HepG2 (cell line): Measurements from ENCODE around the gene CDK12. TPM values are rescaled to one million over a fixed set of nuclear protein-coding genes. Genes with fewer than 3 reads are reported as not detected.

Experiments used
- BRD4 ChIP-seq: sonication (generic); formaldehyde crosslinking; IDR thresholded peaks from 2 replicates; pipeline ENCODE4 v1.4.0; 2020; ENCODE audit warnings: missing genetic modification reagents
- CBX1 ChIP-seq: IDR thresholded peaks from one replicate; pipeline ENCODE4 v1.6.1; 2016; ENCODE audit warnings: antibody characterized with exemption, low read depth
- FOSL1 ChIP-seq: sonication (generic); formaldehyde crosslinking; IDR thresholded peaks from 2 replicates; pipeline ENCODE4 v1.9.0; 2021; ENCODE audit warnings: missing genetic modification reagents, borderline replicate concordance
- HMG20A ChIP-seq: IDR thresholded peaks from 2 replicates; pipeline ENCODE4 v1.6.1; 2016; ENCODE audit warnings: borderline replicate concordance
- MBD4 ChIP-seq: IDR thresholded peaks from 2 replicates; pipeline ENCODE4 v1.6.1; 2012; ENCODE audit warnings: low read length, inconsistent platforms, borderline replicate concordance
- NCOA1 ChIP-seq: sonication (generic); formaldehyde crosslinking; IDR thresholded peaks from 2 replicates; pipeline ENCODE4 v1.9.0; 2021; ENCODE audit warnings: missing genetic modification reagents
- NR2F6 ChIP-seq, 2 experiments: IDR thresholded peaks; 2 replicates each; pipeline ENCODE4 v1.6.1; 2016; ENCODE audit warnings: antibody characterized with exemption in 1 of 2, mild to moderate bottlenecking in 1 of 2
- RFX3 ChIP-seq: IDR thresholded peaks from 2 replicates; pipeline ENCODE4 v1.6.1; 2016; ENCODE audit warnings: missing biosample characterization, missing genetic modification reagents
- SETDB1 ChIP-seq: sonication (generic); formaldehyde crosslinking; IDR thresholded peaks from 2 replicates; pipeline ENCODE4 v1.5.1; 2020; ENCODE audit warnings: missing genetic modification reagents, mild to moderate bottlenecking, borderline replicate concordance
- SIN3A ChIP-seq: IDR thresholded peaks from 2 replicates; pipeline ENCODE4 v1.6.1; 2011; ENCODE audit warnings: low read depth, mild to moderate bottlenecking, control low read depth, low read length, borderline replicate concordance
- TAF1 ChIP-seq: sonication (generic); formaldehyde crosslinking; IDR thresholded peaks from 2 replicates; pipeline ENCODE4 v1.4.0; 2020; ENCODE audit warnings: missing genetic modification reagents
- ZBTB3 ChIP-seq: sonication (generic); formaldehyde crosslinking; IDR thresholded peaks from 2 replicates; pipeline ENCODE4 v1.4.0; 2020; ENCODE audit warnings: low read depth, mild to moderate bottlenecking, moderate library complexity, missing genetic modification reagents, borderline replicate concordance
- ZFAT ChIP-seq: sonication (generic); formaldehyde crosslinking; conservative IDR thresholded peaks from 2 replicates; pipeline ENCODE4 v1.8.1; 2023; ENCODE audit warnings: missing genetic modification reagents, inconsistent platforms
- ZNF274 ChIP-seq: sonication (generic); formaldehyde crosslinking; IDR thresholded peaks from 2 replicates; pipeline ENCODE4 v1.5.1; 2020; ENCODE audit warnings: mild to moderate bottlenecking, missing genetic modification reagents
- ZNF430 ChIP-seq: sonication (generic); formaldehyde crosslinking; IDR thresholded peaks from 2 replicates; pipeline ENCODE4 v1.9.0; 2021; ENCODE audit warnings: mild to moderate bottlenecking, missing genetic modification reagents
- ZNF572 ChIP-seq: sonication (generic); formaldehyde crosslinking; IDR thresholded peaks from 2 replicates; pipeline ENCODE4 v1.5.1; 2020; ENCODE audit warnings: mild to moderate bottlenecking, missing genetic modification reagents
- ZNF883 ChIP-seq: sonication (generic); formaldehyde crosslinking; IDR thresholded peaks from 2 replicates; pipeline ENCODE4 v1.5.1; 2020; ENCODE audit warnings: mild to moderate bottlenecking, missing genetic modification reagents; ENCODE audit errors: not compliant biosample characterization
- polyA plus RNA-seq, 8 experiments: library from polyadenylated mRNA; depleted of rRNA in 3 of 8; stranded (reverse) in 7 of 8; unstranded in 1 of 8; fragments of >200 nt; fragmentation: Illumina TruSeq in 4 of 8; extraction: Trizol in 4 of 8; gene quantifications; 2 replicates each; pipeline versions ENCODE4 v1.2.1 to v1.2.3, GENCODE V29; 2011 to 2016; ENCODE audit warnings: low read depth in 4 of 8, missing spikeins in 1 of 8, mixed read lengths in 1 of 8; ENCODE audit not compliant: insufficient read depth in 1 of 8
- total RNA-seq, 5 experiments: library from RNA; depleted of rRNA; stranded (reverse); fragments of >200 nt; fragmentation: Illumina TruSeq; extraction: Trizol; gene quantifications; 2 replicates each; pipeline ENCODE4 v1.2.3, GENCODE V29; 2016; ENCODE audit warnings: low read depth in 1 of 5
- TF ChIP-seq, protein P1 (sequence below): IDR thresholded peaks from 2 replicates; pipeline ENCODE4 v1.6.1; 2012; ENCODE audit warnings: low read length, improper control_type of control experiment
- TF ChIP-seq, protein P2 (sequence below): sonication (generic); formaldehyde crosslinking; IDR thresholded peaks from 2 replicates; pipeline ENCODE4 v1.5.1; 2020; ENCODE audit warnings: missing genetic modification reagents, mild to moderate bottlenecking, borderline replicate concordance
- TF ChIP-seq, protein P3 (sequence below): sonication (generic); formaldehyde crosslinking; IDR thresholded peaks from 2 replicates; pipeline ENCODE4 v1.5.0; 2020; ENCODE audit warnings: missing genetic modification reagents
- TF ChIP-seq, protein P4 (sequence below): sonication (generic); formaldehyde crosslinking; IDR thresholded peaks from 2 replicates; pipeline ENCODE4 v1.5.1; 2020; ENCODE audit warnings: mild to moderate bottlenecking, missing genetic modification reagents, moderate library complexity
- TF ChIP-seq, protein P5 (sequence below): sonication (generic); formaldehyde crosslinking; IDR thresholded peaks from 2 replicates; pipeline ENCODE4 v1.9.0; 2022; ENCODE audit warnings: missing genetic modification reagents, mild to moderate bottlenecking, borderline replicate concordance

The CDK12 gene
- total and polyA plus RNA-seq, 2 of the 13 experiments (the other 11 are each of a cell fraction or from before 2014, with no cell fraction given), result 24.0 to 88.6 TPM

DNA sequence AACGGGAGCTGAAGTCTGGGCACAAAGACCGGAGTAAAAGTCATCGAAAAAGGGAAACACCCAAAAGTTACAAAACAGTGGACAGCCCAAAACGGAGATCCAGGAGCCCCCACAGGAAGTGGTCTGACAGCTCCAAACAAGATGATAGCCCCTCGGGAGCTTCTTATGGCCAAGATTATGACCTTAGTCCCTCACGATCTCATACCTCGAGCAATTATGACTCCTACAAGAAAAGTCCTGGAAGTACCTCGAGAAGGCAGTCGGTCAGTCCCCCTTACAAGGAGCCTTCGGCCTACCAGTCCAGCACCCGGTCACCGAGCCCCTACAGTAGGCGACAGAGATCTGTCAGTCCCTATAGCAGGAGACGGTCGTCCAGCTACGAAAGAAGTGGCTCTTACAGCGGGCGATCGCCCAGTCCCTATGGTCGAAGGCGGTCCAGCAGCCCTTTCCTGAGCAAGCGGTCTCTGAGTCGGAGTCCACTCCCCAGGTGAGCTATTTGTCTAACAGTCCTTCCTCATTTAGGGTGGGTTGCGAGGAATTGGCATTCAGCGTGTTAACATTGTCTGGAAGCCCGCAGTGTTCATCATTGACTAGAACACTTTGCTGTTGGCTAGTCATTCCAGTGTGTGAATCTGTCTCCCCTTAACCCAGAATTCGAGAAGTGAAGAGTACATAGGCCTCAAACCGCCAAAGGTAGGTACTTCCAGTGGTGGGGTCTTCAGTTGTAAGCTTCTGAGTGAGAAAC lies 1.5 kb downstream of the CDK12 start (continued):
- TF ChIP-seq, protein P1, sequence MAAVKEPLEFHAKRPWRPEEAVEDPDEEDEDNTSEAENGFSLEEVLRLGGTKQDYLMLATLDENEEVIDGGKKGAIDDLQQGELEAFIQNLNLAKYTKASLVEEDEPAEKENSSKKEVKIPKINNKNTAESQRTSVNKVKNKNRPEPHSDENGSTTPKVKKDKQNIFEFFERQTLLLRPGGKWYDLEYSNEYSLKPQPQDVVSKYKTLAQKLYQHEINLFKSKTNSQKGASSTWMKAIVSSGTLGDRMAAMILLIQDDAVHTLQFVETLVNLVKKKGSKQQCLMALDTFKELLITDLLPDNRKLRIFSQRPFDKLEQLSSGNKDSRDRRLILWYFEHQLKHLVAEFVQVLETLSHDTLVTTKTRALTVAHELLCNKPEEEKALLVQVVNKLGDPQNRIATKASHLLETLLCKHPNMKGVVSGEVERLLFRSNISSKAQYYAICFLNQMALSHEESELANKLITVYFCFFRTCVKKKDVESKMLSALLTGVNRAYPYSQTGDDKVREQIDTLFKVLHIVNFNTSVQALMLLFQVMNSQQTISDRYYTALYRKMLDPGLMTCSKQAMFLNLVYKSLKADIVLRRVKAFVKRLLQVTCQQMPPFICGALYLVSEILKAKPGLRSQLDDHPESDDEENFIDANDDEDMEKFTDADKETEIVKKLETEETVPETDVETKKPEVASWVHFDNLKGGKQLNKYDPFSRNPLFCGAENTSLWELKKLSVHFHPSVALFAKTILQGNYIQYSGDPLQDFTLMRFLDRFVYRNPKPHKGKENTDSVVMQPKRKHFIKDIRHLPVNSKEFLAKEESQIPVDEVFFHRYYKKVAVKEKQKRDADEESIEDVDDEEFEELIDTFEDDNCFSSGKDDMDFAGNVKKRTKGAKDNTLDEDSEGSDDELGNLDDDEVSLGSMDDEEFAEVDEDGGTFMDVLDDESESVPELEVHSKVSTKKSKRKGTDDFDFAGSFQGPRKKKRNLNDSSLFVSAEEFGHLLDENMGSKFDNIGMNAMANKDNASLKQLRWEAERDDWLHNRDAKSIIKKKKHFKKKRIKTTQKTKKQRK, result no peak
- TF ChIP-seq NR2F6 (IDR thresholded peaks at IDR 0.05), result no peak
- no peak for TF ChIP-seq NR2F6 (CRISPR knock-in tag; IDR thresholded peaks at IDR 0.05)
- TF ChIP-seq ZNF430, result no peak
- TF ChIP-seq RFX3 (CRISPR knock-in tag), result no peak
- TF ChIP-seq, protein P2, sequence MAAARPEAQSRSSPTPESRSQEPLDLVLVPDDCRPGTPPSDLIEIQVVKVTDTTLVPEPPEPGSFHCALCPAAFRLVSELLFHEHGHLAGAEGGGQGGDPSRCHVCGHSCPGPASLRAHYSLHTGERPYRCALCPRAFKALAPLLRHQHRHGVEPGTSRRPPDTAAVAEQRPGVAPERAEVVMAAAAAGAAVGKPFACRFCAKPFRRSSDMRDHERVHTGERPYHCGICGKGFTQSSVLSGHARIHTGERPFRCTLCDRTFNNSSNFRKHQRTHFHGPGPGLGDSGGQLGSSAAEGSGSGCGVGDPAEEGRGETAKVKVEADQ, result peak; percentile 85; the same call in 1 of the 2 replicates
- 0 out of 2 replicates have a peak, but pooled peaks have one; percentile 62 for TF ChIP-seq ZNF572 (CRISPR knock-in tag)
- no peak for TF ChIP-seq ZBTB3
- TF ChIP-seq ZNF274, result 0 out of 2 replicates have a peak, but pooled peaks have one; percentile 24
- no peak for TF ChIP-seq ZNF883
- TF ChIP-seq TAF1 (CRISPR knock-in tag), result 0 out of 2 replicates have a peak, but pooled peaks have one; percentile 15
- TF ChIP-seq, protein P3, sequence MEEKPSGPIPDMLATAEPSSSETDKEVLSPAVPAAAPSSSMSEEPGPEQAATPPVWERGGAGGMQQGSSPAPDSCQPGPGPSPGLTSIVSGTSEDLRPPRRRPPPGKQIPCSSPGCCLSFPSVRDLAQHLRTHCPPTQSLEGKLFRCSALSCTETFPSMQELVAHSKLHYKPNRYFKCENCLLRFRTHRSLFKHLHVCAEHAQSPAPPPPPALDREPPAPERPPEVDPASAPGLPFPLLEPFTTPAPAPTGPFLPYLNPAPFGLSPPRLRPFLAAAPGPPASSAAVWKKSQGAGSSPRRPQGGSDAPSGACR, result no peak
- no peak for TF ChIP-seq CBX1
- no peak for TF ChIP-seq MBD4
- 0 out of 2 replicates have a peak, but pooled peaks have one; percentile 26 for TF ChIP-seq NCOA1
- no peak for TF ChIP-seq HMG20A (CRISPR knock-in tag)
- TF ChIP-seq ZFAT (CRISPR knock-in tag), result peak; percentile 62; the same call in 1 of the 2 replicates
- TF ChIP-seq, protein P4, sequence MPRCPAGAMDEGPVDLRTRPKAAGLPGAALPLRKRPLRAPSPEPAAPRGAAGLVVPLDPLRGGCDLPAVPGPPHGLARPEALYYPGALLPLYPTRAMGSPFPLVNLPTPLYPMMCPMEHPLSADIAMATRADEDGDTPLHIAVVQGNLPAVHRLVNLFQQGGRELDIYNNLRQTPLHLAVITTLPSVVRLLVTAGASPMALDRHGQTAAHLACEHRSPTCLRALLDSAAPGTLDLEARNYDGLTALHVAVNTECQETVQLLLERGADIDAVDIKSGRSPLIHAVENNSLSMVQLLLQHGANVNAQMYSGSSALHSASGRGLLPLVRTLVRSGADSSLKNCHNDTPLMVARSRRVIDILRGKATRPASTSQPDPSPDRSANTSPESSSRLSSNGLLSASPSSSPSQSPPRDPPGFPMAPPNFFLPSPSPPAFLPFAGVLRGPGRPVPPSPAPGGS, result 0 out of 2 replicates have a peak, but pooled peaks have one; percentile 10
- TF ChIP-seq SETDB1, result peak; percentile 63; the same call in 1 of the 2 replicates
- peak; percentile 7; the same call in 1 of the 2 replicates for TF ChIP-seq FOSL1
- TF ChIP-seq BRD4 (CRISPR knock-in tag), result no peak
- TF ChIP-seq, protein P5, sequence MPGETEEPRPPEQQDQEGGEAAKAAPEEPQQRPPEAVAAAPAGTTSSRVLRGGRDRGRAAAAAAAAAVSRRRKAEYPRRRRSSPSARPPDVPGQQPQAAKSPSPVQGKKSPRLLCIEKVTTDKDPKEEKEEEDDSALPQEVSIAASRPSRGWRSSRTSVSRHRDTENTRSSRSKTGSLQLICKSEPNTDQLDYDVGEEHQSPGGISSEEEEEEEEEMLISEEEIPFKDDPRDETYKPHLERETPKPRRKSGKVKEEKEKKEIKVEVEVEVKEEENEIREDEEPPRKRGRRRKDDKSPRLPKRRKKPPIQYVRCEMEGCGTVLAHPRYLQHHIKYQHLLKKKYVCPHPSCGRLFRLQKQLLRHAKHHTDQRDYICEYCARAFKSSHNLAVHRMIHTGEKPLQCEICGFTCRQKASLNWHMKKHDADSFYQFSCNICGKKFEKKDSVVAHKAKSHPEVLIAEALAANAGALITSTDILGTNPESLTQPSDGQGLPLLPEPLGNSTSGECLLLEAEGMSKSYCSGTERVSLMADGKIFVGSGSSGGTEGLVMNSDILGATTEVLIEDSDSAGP (CRISPR knock-in tag), result 0 out of 2 replicates have a peak, but pooled peaks have one; percentile 24
- TF ChIP-seq SIN3A, result peak; percentile 58; the same call in 1 of the 2 replicates
